Measurements from ENCODE around the gene MPPED2. TPM values are rescaled to one million over a fixed set of nuclear protein-coding genes. Genes with fewer than 3 reads are reported as not detected.

MPPED2 gene
- total and polyA plus RNA-seq, 10 of the 15 experiments (the other 5 are each of a cell fraction or from before 2014, with no cell fraction given): not detected

DNA sequence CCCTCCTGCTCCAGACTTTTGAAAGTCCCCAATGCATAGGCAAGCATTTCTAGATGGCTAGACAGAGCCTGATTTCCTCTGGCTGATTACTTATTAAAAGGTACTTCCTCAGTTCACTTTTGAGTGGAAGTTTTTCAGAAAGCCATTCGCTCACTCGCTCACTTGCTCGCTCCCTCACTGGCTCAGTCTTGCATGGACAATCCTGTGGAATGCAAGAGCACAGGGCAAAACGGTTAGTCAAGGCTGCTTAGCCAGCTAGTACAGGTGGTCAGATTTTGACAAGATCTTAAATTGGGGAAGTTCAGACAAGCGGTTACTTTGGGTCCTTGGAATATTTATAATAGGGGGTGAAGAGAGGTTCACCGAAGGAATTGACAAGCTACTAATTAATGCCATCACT lies 162.3 kb downstream of the MPPED2 start:
- RAD21 ChIA-PET (ENCODE audit: unreplicated experiment): no interaction called here
- no TSS peak for BruUV-seq (replicated peaks)
- Histone ChIP-seq H3K79me2 (ENCODE audit: control insufficient read depth, insufficient read depth, low read length) (no peaks in the 10 kb centered on the region), H3K9ac (ENCODE audit: control insufficient read depth, insufficient read depth, low read length) (no peak overlapping the region), H3K27ac (ENCODE audit: control insufficient read depth, insufficient read depth) (no peak overlapping the region), H3K4me1 (ENCODE audit: control insufficient read depth, insufficient read depth, low read length) (no peaks in the 10 kb centered on the region), H3K4me2 (ENCODE audit: control insufficient read depth, insufficient read depth) (no peak overlapping the region), H2AFZ (ENCODE audit: control insufficient read depth, low read depth, low read length) (no peak overlapping the region), H3K36me3 (ENCODE audit: control insufficient read depth in 2 of 2, insufficient read depth in 2 of 2, low read length in 1 of 2) (no peaks in the 10 kb centered on the region), H3K9me3 (replicated peaks; ENCODE audit: control insufficient read depth, insufficient read depth, low read length) (no peaks in the 10 kb centered on the region), H4K20me1 (ENCODE audit: control insufficient read depth, insufficient read depth) (no peaks in the 10 kb centered on the region), H3K4me3 (no peak overlapping the region), H3K27me3 (replicated peaks in 1 of 2; ENCODE audit: control insufficient read depth in 2 of 2, insufficient read depth in 2 of 2, low read length in 1 of 2) (no peaks in the 10 kb centered on the region; a peak in 2 of 4 replicates)
- ATAC-seq: no peak
- no peak for TF ChIP-seq FOXM1 (IDR thresholded peaks at IDR 0.05; ENCODE audit: low read depth, low read length)
- TF ChIP-seq, protein P1, sequence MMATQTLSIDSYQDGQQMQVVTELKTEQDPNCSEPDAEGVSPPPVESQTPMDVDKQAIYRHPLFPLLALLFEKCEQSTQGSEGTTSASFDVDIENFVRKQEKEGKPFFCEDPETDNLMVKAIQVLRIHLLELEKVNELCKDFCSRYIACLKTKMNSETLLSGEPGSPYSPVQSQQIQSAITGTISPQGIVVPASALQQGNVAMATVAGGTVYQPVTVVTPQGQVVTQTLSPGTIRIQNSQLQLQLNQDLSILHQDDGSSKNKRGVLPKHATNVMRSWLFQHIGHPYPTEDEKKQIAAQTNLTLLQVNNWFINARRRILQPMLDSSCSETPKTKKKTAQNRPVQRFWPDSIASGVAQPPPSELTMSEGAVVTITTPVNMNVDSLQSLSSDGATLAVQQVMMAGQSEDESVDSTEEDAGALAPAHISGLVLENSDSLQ (IDR thresholded peaks at IDR 0.05): no peak
- TF ChIP-seq, protein P2, sequence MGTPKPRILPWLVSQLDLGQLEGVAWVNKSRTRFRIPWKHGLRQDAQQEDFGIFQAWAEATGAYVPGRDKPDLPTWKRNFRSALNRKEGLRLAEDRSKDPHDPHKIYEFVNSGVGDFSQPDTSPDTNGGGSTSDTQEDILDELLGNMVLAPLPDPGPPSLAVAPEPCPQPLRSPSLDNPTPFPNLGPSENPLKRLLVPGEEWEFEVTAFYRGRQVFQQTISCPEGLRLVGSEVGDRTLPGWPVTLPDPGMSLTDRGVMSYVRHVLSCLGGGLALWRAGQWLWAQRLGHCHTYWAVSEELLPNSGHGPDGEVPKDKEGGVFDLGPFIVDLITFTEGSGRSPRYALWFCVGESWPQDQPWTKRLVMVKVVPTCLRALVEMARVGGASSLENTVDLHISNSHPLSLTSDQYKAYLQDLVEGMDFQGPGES (IDR thresholded peaks at IDR 0.05): no peak
- TF ChIP-seq, protein P3, sequence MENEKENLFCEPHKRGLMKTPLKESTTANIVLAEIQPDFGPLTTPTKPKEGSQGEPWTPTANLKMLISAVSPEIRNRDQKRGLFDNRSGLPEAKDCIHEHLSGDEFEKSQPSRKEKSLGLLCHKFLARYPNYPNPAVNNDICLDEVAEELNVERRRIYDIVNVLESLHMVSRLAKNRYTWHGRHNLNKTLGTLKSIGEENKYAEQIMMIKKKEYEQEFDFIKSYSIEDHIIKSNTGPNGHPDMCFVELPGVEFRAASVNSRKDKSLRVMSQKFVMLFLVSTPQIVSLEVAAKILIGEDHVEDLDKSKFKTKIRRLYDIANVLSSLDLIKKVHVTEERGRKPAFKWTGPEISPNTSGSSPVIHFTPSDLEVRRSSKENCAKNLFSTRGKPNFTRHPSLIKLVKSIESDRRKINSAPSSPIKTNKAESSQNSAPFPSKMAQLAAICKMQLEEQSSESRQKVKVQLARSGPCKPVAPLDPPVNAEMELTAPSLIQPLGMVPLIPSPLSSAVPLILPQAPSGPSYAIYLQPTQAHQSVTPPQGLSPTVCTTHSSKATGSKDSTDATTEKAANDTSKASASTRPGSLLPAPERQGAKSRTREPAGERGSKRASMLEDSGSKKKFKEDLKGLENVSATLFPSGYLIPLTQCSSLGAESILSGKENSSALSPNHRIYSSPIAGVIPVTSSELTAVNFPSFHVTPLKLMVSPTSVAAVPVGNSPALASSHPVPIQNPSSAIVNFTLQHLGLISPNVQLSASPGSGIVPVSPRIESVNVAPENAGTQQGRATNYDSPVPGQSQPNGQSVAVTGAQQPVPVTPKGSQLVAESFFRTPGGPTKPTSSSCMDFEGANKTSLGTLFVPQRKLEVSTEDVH (IDR thresholded peaks at IDR 0.05; ENCODE audit: low read depth, partially characterized antibody): no peak
- TF ChIP-seq MYC (IDR thresholded peaks at IDR 0.05; ENCODE audit: insufficient read depth, insufficient read length, insufficient replicate concordance, low read length, severe bottlenecking): no peak
- TF ChIP-seq NFXL1 (IDR thresholded peaks at IDR 0.05; ENCODE audit: borderline replicate concordance): no peak
- TF ChIP-seq LARP7 (IDR thresholded peaks at IDR 0.05): no peak
- TF ChIP-seq ATF7 (IDR thresholded peaks at IDR 0.05; ENCODE audit: low read depth): no peak
- no peak for TF ChIP-seq POLR2AphosphoS2 (IDR thresholded peaks at IDR 0.05; ENCODE audit: low read depth, low read length)
- TF ChIP-seq EED (IDR thresholded peaks at IDR 0.05; ENCODE audit: low read depth): no peak
- no peak for FAIRE-seq
- in situ Hi-C loops (cut with MboI): no loop called here
- SMC1A ChIA-PET (ENCODE audit: uncharacterized antibody, unreplicated experiment): no interaction called here
- intact Hi-C loops (cut with micrococcal nuclease; ENCODE audit: unreplicated experiment): no loop called here
- CTCF ChIA-PET: no interaction called here
- POLR2A ChIA-PET: no interaction called here
- DNase-seq (ENCODE audit: low read depth, low spot score): no peak
- WGBS (ENCODE audit: insufficient coverage, insufficient replicate concordance, low lambda C conversion rate, missing lambda C conversion rate): 44% methylated on average over 6 of the region's 6 CpGs

All from GM12878 (cell line).